Measurements from ENCODE around the gene SLC22A23.
"Not testable (repeated sequence)": the region's sequence is repeated elsewhere in the genome, so short reads cannot be mapped to it uniquely, and the experiment has no call there.

The SLC22A23 gene

DNA sequence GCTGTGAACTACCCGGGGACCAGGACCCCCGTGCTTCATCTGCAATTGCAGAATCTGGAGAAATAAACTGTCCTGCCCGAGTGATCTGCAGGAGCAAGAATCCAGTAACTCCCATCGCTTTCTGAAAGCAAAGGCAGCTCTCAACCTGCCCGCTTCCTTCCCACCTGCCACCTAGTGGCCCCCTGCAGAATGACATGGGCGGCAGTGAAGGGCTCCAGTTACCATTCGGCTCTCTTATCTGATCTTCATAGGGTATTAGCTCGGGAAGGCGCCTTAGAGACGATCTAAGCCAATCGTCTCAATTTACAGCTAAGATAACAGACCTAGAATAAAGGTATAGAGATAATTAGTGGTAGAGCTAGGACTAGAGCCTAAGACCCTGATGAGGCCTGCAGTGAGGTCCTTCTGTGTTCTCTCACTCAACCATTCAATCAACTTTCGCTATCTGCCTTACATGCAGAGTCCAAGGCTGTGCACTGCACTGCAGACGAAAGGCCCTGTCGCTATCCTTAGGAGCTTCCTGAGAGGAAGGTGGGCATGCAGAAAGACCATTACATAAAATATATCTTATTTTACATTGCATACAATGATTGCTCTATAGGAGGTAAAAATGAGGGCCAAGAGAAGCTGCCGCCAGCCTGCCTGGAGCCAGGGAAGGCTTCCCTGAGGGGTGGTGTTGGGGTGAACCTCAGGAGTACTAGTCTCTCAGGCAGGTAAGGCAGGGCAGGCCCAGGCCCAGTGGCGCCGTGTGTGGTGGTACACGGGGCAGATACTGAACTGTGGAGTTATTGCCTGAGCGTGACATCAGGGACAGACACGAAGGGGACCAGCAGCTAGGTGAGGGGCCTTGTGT is 205.2 kb downstream of the SLC22A23 start:
- DNase-seq: peak in 46 of 51 donors; percentile 23 to 84 (median 68)

- DNase-seq: peak in 13 of 51 donors; percentile 10 to 57 (median 27)
These were observed 206.6 kb downstream of the SLC22A23 start for GRCh38 chr6:3250231-3250675.

GRCh38 chr6:3249821-3250220 is 207.0 kb downstream of the SLC22A23 start:
- no peak for DNase-seq

DNA sequence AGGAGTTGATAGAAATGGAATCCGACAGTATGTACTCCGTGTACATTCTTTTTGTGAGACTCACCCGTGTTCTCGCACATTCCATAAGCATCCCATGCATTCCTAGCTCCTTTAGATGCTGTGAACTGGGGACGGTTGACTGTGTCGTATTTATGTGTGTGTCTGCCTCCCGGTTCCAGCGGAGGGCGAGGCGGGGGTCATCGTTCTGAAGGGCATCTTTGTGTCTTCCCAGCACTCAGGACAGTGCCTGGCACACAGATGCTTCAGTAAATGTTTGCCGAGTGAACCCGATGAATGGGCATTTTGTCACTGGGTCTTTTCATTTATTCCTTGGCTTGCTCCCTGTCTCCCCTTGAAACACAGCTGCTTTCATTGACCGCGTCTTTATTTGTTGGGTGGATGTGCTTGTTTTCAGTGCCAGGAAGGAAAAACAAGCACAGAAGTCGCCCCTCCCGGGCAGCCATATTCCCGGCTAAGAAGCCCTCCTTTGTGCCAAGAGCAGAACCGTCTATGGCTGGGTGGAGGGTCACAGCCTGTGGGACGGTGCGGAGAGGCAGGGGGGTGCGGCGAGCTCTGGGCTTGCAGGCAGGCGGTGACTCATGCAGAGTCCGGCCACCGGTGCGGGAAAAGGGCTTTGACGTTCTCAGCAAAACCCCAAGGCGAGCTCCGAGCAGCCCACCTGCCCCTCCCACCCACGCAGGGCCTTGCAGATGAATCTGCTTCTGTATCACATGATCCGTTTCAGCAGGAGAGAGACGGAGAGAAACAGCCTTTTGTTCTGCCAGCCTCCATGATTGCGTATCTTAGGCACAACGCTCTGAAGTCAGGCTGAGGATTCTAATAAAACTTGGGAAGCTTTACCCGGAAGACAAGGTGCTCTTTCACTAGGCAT is 209.3 kb downstream of the SLC22A23 start:
- peak; percentile 47 to 98 (median 88) for DNase-seq

DNA sequence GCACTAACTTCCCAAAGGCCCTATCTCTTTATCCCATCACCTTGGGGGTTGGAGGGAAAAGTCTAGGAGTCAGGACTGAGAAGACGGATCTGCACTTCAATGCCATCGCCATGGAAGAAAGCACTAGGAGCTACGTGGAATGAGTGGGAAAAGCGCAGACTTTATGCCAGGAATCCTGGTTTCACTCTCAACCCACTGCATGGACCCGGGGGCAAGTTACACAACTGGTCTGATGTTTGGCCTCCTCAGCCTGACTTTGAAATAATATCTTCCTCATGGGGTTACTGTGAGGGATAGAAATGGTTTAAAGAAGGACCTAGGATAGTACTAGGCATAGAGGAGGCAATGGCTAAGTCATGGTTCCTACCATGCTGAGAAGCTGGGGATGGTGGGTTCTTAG is 211.6 kb downstream of the SLC22A23 start:
- no peak for DNase-seq

GRCh38 chr6:3244832-3245161 is 212.1 kb downstream of the SLC22A23 start:
- DNase-seq: not testable (repeated sequence)

- no peak for DNase-seq
These were observed 212.6 kb downstream of the SLC22A23 start for GRCh38 chr6:3244003-3244831.

DNA sequence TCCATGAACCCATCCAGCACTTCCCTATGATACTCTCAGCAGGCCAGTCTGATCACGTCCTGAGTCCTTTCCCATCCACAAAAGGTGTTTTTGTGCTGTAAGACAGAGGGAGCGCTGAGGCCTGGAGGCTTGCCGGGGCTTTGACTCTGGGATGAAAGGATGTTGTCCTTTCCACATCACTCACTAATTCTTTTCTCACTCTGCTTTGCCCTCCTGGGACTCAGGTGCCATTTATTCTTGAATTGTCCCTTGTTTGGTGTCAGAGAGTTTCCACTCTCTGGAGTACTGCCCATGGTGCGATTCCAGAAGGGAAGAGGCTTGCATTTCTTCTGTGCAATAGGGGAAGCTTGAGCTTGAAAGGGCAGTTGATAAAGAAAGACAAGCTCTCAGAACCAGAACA is 214.1 kb downstream of the SLC22A23 start:
- no peak for DNase-seq

GRCh38 chr6:3241745-3242144 is 215.1 kb downstream of the SLC22A23 start:
- not testable (repeated sequence) for DNase-seq

- no peak for DNase-seq
These were observed 216.3 kb downstream of the SLC22A23 start for GRCh38 chr6:3240595-3240994.

GRCh38 chr6:3239110-3239830 is 217.6 kb downstream of the SLC22A23 start:
- no peak for DNase-seq

- DNase-seq: no peak
These were observed 218.8 kb downstream of the SLC22A23 start for GRCh38 chr6:3237761-3238662.

DNA sequence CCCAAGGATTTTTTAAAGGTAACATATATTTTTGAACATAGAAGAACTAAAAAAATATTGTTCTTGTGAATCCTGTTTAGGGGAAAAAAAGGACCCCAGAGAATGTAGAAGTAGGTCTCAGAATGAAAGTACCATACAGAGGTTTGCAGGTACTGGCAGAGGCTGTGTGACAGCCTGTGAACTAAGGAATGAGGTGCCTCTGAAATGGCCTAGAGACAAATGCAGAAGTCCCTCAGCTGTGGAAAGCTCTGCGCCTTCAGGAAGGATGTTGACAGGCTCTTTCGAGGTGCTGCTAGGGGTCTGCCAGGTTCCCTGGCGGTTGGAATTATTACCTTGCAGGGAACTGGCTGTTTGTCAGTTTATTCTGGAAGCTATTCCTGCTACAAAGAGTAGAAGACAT is 220.8 kb downstream of the SLC22A23 start:
- DNase-seq: no peak

- DNase-seq: no peak
These were observed 221.4 kb downstream of the SLC22A23 start for GRCh38 chr6:3235486-3235885.

DNA sequence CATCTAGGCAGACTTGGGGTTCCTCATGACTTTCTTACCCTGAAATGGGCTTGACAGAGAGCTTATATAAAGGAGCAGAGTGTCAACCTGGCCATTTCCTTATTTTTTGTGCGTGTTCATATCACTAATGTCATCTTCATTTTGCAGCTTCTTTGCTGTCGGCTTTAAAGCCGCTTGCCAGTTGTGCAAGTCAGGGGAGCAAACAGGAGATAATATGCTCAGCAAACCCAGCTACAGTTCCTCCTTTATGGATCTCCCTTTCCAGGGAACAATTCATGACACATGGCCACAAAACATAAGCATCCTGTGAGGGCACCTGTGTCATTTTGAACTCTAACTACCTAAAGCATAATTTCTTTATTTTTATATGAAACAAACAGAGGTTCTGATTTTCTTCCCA is 222.9 kb downstream of the SLC22A23 start:
- no peak for DNase-seq

GRCh38 chr6:3233321-3233720 is 223.5 kb downstream of the SLC22A23 start:
- DNase-seq: no peak

DNA sequence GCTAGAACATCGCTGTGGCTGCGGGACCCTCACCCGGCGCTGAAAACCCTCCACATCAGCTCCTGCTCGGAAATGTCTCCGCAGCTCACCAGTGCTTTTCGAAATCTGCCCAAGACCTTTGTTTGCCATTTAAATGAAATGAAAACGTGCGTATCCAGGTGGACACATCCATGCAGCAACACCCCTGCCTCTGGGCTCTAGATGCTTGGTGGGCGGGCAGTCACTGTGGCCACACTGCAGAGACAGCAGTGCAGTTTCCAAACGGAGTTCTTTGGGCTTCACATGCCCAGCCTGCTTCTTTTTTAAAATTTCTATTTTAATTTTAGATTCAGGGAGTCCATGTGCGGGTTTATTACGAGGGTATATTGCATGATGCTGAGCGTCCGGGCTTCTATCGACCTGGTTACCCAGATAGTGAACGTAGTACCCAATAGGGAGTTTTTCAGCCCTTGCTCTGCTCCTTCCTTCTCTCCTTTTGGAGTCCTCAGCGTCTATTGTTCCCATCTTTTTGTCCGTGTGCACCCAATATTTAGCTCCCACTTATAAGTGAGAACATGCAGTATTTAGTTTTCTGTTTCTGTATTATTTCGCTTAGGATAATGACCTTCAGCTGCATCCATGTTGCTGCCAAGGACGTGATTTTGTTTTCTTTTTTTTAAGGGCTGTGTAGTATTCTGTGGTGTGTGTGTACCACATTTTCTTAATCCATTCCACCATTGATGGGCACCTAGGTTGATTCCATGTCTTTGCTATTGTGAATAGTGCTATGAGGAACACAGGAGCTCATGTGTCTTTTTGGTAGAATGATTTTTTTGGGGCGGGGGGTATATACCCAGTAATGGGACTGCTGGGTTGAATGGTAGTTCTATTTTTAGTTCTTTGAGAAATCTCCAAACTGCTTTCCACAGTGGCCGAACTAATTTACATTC is 224.6 kb downstream of the SLC22A23 start:
- peak in 7 of 51 donors; percentile 20 to 77 (median 51) for DNase-seq

DNA sequence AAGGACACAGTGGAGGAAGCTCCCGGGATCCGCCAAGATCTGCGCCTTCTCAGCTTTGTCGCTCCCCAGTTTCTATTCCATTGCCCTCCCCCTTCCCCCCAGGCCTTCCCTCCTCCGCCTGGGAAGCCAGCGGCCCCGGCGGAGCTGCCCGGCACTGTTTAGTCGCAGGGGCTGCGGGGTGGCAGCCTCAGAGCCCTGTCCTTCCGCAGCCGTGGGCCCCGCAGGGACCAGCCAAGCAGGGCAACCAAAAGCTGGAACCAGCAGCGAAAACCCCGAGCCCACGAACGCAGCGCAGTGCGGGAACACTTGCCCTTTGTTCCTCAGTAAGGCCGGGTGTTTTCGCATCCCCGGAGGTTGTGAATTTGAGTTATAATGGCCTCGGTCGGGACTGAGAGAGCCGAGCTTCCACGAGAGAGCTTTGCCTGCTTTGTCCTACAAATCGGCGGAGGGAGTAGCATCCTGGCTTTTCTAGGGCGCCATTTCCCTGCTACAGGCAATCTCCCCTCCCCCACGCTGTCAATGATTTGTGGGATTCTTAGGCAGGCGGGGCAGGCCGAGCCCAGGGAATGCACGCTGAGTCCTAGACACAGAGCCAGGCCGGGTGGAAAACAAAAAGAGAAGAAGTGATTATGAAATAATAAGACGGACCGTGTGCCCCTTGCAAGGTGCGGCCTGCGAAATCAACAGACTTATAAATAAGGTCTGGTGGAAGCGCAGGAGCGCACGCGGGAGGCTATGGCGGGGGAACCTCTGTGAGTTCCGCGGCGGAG is 225.4 kb downstream of the SLC22A23 start:
- DNase-seq: peak in 48 of 51 donors; percentile 25 to 89 (median 68)

Data from hypothalamus (tissue), 51 donors.